GM12892 (cell line): ENCODE measurements around the gene HRH1.

Experiments
- POLR2A ChIP-seq: IDR thresholded peaks from 2 replicates; pipeline ENCODE4 v1.6.1; 2011; ENCODE audit warnings: low read depth, low read length, control low read depth
- TAF1 ChIP-seq: IDR thresholded peaks from 2 replicates; pipeline ENCODE4 v1.6.1; 2011; ENCODE audit warnings: low read depth, mild to moderate bottlenecking, control low read depth, low read length, borderline replicate concordance

- TF ChIP-seq POLR2A (no peak), TAF1 (no peak)
These were observed 73.7 kb downstream of the HRH1 start for GRCh38 chr3:11228041-11228440.
